AG20443 (cell line): ENCODE measurements around the gene COL4A1.

ENCODE experiments used
- DNase-seq: peaks from one replicate; pipeline ENCODE4 v3.0.0; 2012; ENCODE audit warnings: low spot score, mixed read lengths

Gene COL4A1

DNA sequence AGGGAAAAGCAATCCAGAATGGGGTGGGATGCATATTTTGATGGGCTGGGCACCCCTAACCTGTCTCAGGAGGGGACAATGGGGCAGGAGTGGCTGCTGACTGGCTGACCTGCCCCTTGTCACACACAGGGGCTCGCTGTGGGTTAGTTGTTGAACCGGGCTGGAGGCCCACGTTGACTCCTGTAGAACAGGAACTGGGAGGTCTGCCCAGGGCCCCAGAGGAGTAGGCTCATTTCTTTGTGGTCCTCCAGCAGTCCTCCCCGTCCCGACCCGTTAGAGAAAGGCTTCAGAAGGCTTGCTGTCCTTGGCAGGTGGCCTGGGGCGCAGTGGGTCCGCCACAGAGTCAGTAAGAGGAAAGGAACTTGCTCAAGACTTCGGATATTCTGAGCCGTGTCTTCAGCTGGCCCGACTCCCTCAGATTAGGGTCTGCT lies 70.1 kb downstream of the COL4A1 start:
- DNase-seq: no peak

DNA sequence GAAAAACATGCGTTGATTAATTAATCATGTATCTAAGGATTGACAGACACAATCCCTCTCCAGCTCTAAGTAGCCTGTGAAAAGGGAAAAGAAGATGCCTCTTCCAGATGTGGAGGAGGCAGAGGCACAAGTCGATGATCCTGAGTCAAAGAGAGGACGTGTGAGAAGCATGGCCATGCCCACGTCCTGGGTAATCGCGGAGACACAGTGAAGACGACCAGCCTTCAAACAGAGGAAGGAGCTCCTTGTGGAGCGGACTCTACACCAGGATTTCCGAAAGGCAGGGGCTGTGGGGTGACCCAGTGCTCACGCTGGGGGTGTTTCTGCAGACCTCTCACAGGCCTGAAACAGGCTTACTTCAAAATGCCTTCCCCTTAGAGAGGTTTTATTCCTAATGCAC lies 70.5 kb downstream of the COL4A1 start:
- no peak for DNase-seq

DNA sequence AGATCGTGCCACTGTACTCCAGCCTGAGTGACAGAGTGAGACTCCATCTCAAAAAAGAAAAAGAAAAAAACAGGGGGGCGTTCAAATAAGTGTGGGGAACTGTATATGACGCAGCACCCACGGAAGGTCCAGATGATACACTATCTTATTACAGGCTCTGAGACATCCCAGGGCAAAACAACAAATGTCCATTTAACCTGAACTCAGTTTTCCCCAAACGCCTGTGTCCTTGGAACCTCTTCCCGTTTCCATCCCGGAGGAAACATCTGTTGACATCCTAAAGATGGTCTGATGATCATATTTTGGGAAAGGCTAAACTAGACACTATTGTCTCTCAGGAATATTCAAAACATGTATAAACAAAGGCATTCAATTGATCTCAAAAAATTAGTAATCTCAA lies 72.4 kb downstream of the COL4A1 start:
- DNase-seq: no peak

DNA sequence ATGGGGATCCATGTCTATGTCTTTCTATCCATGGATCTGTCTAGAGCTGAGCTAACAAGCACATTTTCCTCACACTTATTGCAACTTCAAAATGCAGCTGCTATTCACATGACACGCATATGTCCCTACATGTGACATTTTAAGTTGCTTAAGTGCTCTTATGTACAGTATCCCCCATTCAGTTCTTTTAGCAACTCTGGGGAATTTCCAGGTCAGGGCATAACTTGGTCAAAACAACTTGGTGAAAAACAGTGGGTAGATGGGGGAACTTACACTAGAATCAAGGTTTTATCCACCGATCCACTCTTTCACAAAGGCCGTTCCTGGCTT lies 73.0 kb downstream of the COL4A1 start:
- DNase-seq: no peak

DNA sequence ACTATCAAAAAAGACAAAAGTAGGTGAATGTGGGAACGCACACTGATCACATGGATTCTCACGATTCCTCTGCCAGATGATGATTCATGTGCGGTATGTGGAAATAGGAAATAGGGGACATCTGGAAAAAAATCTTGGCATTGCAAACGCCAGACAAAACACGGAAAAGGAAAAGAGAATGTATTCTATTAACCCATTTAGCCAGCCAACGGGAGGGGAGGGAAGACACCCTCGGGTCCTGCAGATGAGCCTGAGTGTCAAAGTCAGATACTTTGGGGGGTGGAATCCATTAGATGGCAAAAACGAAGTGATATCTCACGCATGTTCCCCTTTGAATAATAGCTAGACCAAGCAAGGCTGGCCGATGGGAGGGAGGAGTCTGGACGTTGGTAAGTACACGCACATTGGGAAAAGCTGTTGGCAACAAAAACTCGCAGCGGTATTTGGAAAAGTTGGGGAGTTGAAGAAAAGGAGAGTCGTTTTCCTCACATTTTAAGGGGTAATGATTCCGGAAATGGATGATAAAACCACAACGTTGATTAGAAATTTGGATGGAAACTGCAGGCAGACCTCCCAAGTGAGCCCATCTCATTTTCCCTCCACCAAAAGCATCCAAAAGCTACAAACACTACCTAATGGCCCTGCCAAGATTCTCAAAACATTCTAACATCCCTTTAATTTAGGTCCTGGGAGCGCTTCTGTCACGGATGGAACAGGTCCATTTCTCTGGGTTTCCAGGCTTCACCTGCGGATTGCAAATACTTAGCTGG lies 73.6 kb downstream of the COL4A1 start:
- DNase-seq: peak; percentile 72

DNA sequence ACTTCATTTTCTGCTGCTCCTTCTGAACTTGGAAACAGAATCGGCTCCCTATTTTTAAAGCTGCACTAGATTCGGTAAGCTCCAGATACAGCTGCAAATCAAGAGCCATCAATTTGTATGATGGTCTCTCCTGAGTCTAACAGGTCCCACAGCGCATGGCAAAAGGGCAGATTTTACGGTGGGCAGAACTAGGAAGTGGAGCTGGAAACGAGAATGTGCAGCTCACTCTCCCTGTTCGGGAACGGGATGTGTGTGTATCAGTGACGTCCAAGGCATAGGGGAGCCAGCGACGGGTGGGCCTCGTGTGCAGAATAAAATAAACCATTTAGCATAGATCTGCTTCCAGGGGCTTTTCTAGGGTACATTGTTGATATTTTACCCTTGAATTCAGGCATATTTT lies 74.2 kb downstream of the COL4A1 start:
- DNase-seq: peak; percentile 54

DNA sequence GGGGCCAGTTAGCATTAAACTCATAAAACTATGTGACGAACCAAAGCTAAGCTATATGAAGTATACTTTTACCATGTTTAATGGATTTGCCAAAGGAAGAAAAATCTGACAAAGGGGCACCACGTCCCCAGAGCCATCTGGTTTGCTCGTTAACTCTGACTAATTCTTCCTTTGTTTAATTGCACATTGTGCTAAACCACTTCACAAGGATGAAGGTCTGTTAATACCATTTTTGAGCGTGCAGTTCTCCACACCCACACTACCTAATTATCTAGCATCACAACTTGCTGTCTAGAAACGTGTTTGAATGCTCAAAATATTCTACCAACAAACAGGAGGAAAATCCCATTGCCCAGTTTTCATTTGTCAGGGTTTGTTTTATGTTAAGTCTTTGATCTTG lies 74.8 kb downstream of the COL4A1 start:
- no peak for DNase-seq

DNA sequence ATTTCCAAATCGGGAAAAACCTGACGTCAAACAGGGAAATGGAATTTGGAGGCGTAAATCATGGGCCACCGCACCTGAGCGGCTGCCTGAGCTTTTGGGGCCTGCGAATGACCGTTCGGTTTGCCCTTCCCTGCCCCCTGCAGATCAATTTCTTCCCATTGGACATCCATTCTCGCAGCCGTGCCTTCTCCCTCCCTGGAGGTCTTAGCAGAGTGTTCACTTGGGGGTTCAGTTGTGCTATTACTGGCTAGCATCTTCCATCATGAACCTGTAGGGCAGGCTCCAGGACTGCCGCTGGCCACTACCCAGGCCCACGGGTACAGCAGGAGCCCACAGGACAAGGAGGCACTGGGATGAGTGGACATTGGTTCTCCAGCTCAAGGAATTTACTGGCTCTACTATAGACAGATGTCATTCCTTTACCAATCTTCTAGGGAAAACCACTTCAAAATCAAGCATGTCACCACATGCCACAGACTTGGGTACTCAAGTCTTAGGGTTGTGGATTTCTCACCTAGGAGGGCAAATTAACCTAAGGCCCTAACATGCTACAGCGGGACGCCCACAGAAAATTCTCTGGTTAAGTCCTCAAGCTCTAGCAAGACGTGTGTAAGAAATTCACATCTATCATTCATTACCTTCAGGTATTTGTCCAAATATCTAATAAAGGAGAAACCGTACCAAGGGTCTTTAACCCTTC lies 75.5 kb downstream of the COL4A1 start:
- DNase-seq: no peak

DNA sequence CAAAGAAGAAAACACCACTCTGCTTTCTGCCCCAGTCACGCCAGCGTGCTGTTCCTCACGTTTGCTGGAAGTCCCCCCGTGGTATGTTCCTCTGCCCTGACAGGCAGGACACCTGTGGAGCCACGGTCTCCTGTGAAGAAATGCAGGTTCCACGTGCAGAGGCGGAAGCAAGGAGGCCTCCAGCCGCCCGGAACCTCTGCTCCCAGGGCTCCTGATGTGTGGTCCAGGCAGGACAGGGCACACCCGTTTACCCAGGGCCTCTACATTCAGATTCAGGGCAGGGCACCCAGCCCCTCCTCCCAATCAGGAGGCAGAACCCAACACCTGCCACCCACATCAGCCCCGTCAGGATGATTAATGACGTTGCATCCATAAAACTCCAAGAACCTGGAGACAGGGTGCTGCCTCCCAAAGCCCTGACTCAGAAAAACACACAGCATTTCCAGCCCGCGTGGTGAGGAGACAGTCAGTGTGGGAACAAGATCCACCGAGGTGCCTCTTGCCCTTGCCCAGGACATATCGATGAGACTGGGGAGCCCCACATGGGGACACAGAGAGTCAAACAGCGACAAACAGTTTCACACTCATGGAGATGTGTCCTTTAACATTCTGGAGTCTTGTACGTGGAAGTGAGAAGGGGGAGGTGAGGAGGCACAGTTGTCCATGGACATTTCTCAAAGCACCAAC lies 76.2 kb downstream of the COL4A1 start:
- DNase-seq: no peak

DNA sequence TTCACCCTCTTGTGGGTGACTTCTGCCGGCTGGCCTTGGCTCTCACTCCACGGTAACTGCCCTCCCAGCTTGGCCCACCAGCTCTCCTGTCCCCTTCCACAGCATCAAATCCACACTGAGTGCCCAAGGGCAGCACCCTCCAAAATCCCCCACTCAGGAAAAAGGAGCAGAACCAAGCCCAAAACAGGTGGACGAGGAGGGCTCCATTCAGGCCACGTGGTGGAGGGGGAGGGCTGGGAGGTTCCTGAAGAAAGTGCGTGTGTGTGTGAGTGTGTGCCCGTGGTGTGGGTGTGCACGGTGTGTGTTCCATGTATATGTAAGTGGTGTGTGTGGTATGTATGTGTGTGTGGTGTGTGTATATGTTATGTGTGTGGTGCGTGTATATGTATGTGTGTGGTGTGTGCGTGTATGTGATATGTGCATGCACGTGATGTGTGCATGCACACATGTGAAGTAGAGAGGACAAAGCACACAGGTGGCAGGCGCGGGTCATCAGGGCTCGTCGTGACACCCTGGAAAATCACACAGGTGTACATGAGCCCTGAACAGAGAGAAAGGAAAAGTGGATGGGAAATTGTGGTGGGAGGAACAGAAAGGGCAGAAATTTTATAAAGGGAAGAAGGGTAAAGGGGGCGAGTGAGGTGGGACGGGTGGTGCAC lies 76.9 kb downstream of the COL4A1 start:
- DNase-seq: no peak

DNA sequence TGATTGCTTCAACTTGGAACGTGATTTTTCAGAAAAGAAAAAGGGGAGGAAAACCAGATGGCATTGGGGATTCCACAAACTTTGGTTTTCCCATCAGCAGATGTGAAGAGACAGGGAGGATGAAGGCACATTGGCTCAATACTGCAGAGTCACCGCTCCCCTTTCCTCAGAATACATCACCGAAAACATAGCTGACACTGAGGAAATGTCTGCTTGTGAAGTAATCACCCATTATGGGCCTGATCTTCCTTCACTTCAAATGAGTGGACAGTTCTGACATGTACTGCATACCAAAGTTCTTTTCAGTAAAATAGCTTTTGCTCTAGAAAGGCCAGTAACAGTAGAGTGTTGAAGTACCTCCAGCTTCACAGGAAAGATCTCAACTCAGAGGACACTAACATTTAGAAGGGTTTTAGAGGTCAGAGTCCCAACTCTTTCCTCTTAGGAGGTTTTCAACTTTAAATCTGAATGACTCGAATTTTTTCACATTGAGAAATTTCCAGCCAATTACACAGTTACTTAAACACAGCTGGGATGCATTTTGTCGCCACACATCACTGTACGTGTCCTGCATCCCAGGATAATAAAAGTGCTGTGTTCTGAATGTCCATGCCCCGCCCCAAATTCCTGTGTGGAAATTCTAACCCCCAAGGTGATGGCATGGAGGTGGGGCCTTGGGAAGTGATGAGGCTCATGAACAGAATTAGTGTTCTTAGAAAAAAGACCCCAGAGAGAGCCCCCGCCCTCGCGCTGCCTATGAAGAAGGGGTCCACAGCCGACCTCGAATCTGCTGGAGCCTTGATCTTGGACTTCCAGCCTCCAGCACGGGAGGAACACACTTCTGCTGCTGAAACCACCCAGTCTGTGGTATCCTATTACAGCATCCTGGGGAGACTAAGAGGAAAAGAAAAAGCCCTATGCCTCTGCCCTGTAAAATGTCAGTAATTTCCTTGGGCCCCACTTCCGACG lies 77.7 kb downstream of the COL4A1 start:
- no peak for DNase-seq

DNA sequence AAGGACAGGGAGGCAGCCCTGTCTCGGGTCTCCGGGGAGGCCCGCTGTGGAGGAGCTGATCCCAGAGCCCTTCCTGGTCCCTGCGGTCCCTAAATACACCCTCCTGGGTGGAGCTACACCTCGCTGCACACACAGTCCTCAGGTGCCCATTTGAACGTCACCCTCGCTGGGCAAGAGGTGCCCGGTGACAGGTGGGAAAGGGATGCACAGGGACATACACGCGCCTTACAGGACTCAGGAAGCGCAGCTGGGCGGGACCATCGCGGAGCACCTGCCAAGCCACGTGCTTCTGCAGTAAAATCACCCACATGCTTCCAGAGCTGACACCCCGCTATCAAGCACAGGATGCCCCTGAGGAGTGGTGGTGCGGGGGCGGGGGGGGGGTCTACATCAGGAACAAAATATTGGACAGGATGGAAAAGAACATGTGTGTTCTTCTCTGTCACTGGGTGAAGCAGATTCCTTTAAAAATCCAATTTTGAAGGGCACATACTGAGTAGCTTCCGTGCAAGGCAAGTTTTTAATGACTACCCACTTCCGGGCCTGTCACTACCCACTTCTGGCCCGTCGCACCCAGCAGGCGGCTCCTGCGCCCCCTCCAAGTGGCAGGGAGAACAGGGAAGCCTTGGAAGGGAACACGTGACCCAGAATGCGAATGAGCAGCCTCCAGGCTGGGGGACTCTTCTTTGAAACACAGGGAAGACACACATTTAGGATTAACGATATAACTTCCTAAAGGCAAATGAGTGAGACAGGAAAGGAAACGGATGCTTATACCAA lies 78.9 kb downstream of the COL4A1 start:
- DNase-seq: no peak

DNA sequence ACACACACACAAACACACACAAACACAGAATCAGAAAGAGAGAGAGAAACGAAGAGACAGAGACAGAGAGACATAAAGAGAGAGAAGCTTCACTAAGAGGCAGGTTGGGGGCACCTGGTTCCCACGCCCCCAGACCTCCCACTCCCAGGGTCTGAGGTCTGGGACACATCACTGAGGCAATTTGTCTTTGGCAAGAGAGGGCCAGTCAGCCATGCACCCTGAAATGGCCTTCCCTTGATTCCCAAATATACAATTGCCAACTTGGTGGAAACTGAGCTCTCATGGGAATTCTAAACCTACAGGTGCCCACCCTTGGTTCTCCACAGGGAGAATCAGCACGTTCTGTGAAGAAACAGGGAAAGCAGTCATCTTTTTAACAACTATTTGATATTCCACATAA lies 79.5 kb downstream of the COL4A1 start:
- DNase-seq: no peak

DNA sequence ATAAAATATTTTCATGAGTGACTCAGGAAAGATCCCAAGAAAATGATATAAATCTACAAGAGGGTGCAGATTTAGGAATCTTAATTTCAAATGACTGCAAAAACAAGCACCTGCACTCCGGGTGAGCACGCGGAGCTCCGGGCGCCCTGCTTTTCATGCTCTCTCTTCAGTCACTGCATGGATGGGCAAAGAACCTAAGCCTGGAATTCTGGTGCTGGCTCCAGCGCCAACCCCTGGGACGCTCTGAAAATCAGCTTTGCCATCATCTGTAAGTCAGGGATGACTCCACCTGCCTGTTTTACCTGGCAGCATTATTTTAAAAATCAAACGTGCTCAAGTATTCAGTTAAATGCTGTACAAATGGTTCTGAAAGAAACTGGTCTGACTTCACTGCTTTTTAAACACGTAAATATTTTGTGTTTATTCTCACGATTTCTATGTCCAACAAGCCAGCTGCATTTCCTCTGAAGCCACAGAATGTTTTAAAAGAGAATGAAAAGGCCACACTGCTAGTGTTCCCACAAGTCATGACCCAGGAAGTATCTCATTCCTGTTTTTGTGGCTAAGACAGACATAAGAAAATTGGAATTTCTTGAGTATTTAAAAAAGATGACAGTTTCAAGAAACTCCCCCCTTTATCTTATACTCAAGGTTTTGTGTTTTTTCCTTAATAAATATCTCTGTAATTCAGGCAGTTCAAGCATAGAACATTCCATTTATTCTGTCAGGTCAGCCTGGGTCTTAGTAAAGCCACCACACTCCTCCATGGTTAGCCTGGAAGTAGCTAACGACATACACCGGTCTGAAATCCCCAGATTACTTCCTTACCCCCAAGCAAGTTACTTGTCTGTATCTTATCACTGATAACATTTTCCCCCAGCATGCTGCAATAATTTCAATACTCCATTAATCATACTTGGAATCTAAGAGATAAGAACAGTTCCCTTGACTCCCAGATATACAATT lies 81.1 kb downstream of the COL4A1 start:
- no peak for DNase-seq

DNA sequence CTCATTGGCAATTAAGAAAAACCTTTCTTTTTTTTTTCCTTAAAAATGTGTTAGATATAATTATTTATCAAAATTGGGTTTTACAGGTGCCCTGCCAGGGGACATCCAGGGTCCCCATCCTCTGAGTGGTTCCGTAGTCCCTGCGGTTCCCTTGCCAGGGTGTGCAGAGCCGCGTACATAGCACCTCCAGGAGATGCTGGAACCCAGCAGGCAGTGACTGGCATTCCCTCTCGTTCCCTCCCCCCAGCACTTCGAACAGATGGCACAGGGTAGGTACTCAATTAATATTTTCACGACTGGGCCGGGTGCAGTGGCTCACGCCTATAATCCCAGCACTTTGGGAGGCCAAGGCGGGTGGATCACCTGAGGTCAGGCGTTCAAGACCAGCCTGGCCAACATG lies 82.0 kb downstream of the COL4A1 start:
- no peak for DNase-seq

DNA sequence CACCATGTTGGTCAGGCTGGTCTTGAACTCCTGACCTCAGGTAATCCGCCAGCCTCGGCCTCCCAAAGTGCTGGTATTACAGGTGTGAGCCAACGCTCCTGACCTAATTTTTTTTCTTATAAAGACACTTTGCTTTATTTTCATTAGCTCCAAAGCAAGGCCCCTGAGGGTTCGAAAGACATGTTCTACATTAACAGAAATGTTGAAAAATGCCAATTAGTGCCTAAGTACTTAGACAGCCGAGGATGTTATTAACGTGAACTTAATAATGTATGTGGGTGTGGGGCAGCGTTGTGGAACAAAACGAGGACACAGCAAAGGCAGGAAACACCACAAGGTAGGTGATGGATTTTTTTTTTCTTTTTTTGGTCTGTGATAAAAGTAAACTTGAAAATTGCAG lies 82.4 kb downstream of the COL4A1 start:
- DNase-seq: no peak

DNA sequence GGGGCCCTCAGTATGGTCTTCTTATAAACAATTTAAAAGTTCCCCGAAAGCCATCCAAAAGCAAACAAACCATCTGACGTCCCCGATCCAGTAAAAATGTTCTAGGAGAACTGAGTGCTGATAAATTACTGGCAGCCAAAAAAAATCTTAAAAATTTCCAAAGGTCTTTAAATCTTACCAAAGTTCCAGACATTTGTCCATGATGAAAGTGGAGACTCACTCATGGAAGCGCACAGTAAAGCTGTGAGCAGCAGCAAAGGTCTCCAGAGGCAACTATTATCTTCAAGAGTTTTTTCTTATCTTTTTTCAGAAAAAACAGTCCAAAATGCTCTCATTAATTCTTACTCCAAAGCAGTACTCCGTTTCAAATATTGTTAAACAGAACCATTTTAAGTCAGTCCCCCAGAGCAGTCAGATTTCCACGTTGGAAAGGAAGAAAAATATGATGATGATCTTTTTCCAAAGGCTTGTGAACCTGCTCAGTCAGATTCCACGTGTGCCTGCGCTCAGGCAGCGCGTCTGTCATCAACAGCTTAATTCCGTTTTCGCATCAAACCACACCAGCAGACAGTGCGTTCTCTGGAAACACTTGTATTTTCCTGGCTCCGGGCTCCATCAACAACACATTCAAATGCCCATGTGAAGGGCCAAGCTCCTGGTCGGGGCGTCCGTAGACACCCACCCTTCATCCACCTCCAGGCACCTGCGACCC lies 85.4 kb downstream of the COL4A1 start:
- no peak for DNase-seq

DNA sequence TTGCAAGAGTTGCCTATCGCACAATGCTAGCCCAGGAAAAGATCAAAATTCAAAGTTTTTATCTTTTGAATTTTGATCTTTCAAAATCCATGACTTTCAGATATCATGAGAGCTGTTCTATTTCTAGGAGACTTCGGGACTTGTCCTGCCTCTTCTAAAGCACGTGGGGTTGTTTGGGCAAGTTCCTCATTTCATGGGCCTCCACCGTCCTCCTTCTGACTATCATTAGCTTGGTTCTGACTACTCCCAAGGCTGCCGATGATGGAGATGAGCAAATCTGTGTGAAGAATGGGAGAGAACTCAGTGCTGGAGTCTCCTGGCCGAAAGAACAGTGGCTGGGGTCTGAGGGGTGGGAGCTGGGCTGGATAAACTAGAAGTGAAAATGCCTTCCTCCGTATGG lies 86.5 kb downstream of the COL4A1 start:
- DNase-seq: no peak
